Adrenal gland (tissue), 12 donors: ENCODE data around the gene ZRANB1. TPM values are rescaled to one million over a fixed set of nuclear protein-coding genes. Genes with fewer than 3 reads are reported as not detected.

Experiments
- DNase-seq, 7 donors: peaks; one replicate each; pipeline ENCODE4 v3.0.0-alpha.2; 2019 to 2020
- H3K27ac ChIP-seq, 5 donors: fragments of 200-600 bp; sonication (generic) in 4 of 5; 1 replicate in 3 of 5; 2 replicates in 2 of 5; pipeline versions ENCODE4 v1.5.1 to v1.8.0; 2016 to 2020; ENCODE audit warnings: mild to moderate bottlenecking in 1 of 5
- H3K27me3 ChIP-seq: fragments of 200-600 bp; 2 replicates; pipeline ENCODE4 v1.8.0; 2021
- H3K36me3 ChIP-seq, 2 donors: fragments of 200-600 bp; replicated peaks in 1 of 2; 1 replicate in 1 of 2; 2 replicates in 1 of 2; pipeline versions ENCODE4 v1.5.1 to v1.8.0; 2018 to 2022
- H3K4me1 ChIP-seq, 2 donors: fragments of 200-600 bp; replicated peaks in 1 of 2; 1 replicate in 1 of 2; 2 replicates in 1 of 2; pipeline versions ENCODE4 v1.5.1 to v1.8.0; 2018 to 2021
- H3K4me3 ChIP-seq, 4 donors: fragments of 200-600 bp; sonication (generic) in 3 of 4; one replicate each; pipeline ENCODE4 v1.5.1; 2016 to 2018
- H3K9me3 ChIP-seq, 3 donors: fragments of 200-600 bp; sonication (generic) in 1 of 3; replicated peaks in 1 of 3; 1 replicate in 2 of 3; 2 replicates in 1 of 3; pipeline versions ENCODE4 v1.5.1 to v1.8.0; 2016 to 2021
- CTCF ChIP-seq, 6 experiments: fragments of 450-650 bp in 4 of 6; fragments of 200-600 bp in 2 of 6; sonication (generic) in 1 of 6; IDR thresholded peaks; 1 replicate in 5 of 6; 2 replicates in 1 of 6; pipeline versions ENCODE4 v1.5.1 to v1.8.0; 2016 to 2021; ENCODE audit warnings: antibody characterized with exemption in 6 of 6, mild to moderate bottlenecking in 2 of 6, moderate library complexity in 1 of 6
- POLR2A ChIP-seq, 2 donors: fragments of 450-650 bp; IDR thresholded peaks; one replicate each; pipeline ENCODE4 v1.6.1; 2017; ENCODE audit warnings: antibody characterized with exemption in 2 of 2, mild to moderate bottlenecking in 2 of 2, moderate library complexity in 1 of 2
- WGBS, 4 donors: extraction: QIAGEN DNeasy Blood & Tissue Kit in 2 of 4; methylation state at CpG; one replicate each; pipeline versions ENCODE4 v1.1.5 to v1.1.7; 2013 to 2017; 5-methylcytosine and 5-hydroxymethylcytosine counted together
- intact Hi-C, 2 donors: fragments of 100-400 bp; cut with DNase I; formaldehyde crosslinking; loops; one replicate each; pipeline versions ENCODE4 v1.14.1 to v1.15.0; 2022 to 2023
- polyA plus RNA-seq, 3 donors: library from polyadenylated mRNA; stranded (reverse); fragments of 200-250 nt in 2 of 3; fragments of 350-450 nt in 1 of 3; fragmentation: Illumina TruSeq in 1 of 3; extraction: RNeasy Lipid Tissue Mini Kit (QIAGEN cat#74804) in 1 of 3; gene quantifications; one replicate each; pipeline ENCODE4 v1.2.3, GENCODE V29; 2013 to 2014
- total RNA-seq, 9 donors: library from RNA; depleted of rRNA in 4 of 9; stranded (reverse); fragments of >200 nt in 4 of 9; fragments of 120-200 nt in 1 of 9; fragmentation: NEBNext Ultra II Directional in 1 of 9; extraction: Animal tissue kit (Norgen Biotek cat#: 25700) in 1 of 9; gene quantifications; one replicate each; pipeline versions ENCODE4 v1.1.0 to v1.2.4, GENCODE V29; 2013 to 2023
- donor health status: healthy with polysubstance abuse.
- donor health status: Bipolar disorder and iron deficiency.
- donor health status: DM: yes; HTN: yes; CAD: no.
- donor health status: DM: no; HTN: no; CAD: no.
- donor health status: DM: no; HTN: no; CAD: no.
- donor health status: DM: yes; HTN: yes; CAD: no.

The ZRANB1 gene
- total and polyA plus RNA-seq, 12 donors = 20.2 to 64.7 (median 38.0) TPM

DNA sequence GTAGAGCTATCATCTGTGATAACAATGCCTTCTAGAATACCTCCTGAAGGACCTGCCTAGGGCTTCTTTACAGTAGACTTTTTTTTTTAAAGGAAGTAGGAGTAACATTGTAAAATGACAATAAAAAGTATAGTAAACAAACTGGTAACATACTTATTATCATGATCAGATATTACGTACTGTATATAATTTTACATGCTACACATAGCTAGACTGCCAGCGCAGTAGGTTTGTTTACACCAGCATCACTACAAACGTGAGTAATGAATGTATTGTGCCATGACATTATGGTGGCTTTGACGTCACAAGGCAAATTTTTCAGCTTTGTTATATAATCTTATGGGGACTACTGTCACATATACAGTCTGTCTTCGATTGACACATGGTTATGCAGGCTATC, 15.4 kb upstream of the ZRANB1 start:
- TF ChIP-seq POLR2A (IDR thresholded peaks at IDR 0.05) (no peak), CTCF (IDR thresholded peaks at IDR 0.05) (no peak)
- no peak for DNase-seq

DNA sequence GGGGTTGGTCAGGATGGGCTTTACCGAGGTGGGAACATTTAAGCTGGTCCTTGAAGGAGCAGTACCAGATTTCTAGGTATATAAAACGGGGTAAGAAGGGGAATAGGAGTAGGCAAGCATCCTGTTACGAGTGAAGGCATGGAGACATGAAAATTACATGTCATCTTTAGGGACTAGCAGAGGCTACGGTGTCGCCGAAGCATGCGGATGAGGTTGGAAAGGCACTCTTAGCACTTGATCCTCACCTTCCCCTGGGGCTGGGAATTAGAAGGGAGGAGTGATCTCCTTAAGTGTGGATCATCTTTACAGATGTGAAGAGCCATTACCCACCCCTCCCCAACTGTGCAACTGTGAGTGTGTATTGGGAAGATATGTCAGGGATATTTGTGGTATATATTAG, 13.8 kb upstream of the ZRANB1 start:
- TF ChIP-seq CTCF (IDR thresholded peaks at IDR 0.05) = no peak
- no peak for TF ChIP-seq POLR2A (IDR thresholded peaks at IDR 0.05)
- Histone ChIP-seq H3K36me3 (no peaks in the 10 kb centered on the region), H3K9me3 (no peaks in the 10 kb centered on the region), H3K4me1 (peaks cover 8 to 28% of the 10 kb centered on the region in 2 donors), H3K4me3 (no peak overlapping the region), H3K27me3 (no peaks in the 10 kb centered on the region), H3K27ac (no peak overlapping the region)
- no peak for DNase-seq
- intact Hi-C loops = loop anchor here in 1 of 2 donors (10.0 kb wide), 1 partner anchor 47 kb away; no protein-coding TSS in a partner anchor
- WGBS, 4 donors = 84 to 94% (median 89%) methylated on average over 7 of the region's 7 CpGs

More for the DNA sequence above, 15.4 kb upstream of the ZRANB1 start:
- Histone ChIP-seq H3K27ac (no peak overlapping the region), H3K9me3 (no peaks in the 10 kb centered on the region), H3K4me3 (no peak overlapping the region), H3K36me3 (peaks cover 0 to 4% of the 10 kb centered on the region in 2 donors), H3K27me3 (no peaks in the 10 kb centered on the region), H3K4me1 (peaks cover 8 to 31% of the 10 kb centered on the region in 2 donors)
- intact Hi-C loops = loop anchor here in 1 of 2 donors (10.0 kb wide), 1 partner anchor 48 kb away; no protein-coding TSS in a partner anchor
- 87 to 90% (median 88%) methylated on average over 5 of the region's 5 CpGs for WGBS, 4 donors

DNA sequence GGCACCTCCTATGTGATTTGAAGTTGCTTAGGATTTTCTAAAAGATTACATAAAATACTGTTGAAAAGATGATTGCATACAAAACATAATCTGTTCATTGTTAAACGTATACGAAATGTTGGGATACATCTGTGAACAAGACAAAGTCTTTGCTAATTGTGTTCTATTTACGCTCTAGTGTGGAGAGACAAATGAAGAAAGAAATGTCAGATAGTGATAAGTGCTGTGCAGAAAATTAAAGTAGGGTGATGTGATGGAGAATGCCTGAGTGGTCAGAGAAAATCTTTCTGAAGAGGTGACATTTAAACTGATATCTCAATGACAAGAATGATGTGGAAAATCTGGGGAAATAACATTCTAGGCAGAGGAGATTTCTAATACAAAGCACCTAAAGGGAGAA, 13.4 kb upstream of the ZRANB1 start:
- no peak for TF ChIP-seq POLR2A (IDR thresholded peaks at IDR 0.05)
- no peak for TF ChIP-seq CTCF (IDR thresholded peaks at IDR 0.05)
- peaks cover 8 to 28% of the 10 kb centered on the region in 2 donors for H3K4me1 ChIP-seq
- H3K36me3 ChIP-seq = no peaks in the 10 kb centered on the region
- no peaks in the 10 kb centered on the region for H3K27me3 ChIP-seq
- no peak for DNase-seq
- WGBS, 4 donors = 92 to 95% (median 94%) methylated on average over 3 of the region's 3 CpGs
- no peaks in the 10 kb centered on the region for H3K9me3 ChIP-seq
- H3K4me3 ChIP-seq = no peak overlapping the region
- intact Hi-C loops = loop anchor here in 1 of 2 donors (10.0 kb wide), 1 partner anchor 46 kb away; no protein-coding TSS in a partner anchor
- no peak overlapping the region for H3K27ac ChIP-seq

DNA sequence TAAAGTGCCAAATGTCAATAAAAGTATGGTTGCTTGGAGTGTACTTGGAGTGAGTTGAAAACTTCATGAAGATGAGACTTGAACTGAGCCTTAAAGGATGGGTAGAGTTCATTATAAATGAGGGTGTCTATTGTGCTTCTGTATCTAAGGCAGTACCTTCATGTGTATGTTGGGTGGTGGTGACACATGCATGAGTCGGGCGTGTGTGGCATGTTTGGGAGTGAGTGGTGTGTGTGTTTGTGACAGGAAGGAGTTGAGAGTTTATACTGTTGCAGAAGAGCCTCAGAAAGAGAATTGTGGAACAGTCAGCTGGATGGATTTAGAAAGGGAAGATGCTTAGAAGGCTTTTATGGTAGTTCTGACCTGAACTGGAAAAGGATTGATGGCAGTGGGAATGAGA, 6.0 kb upstream of the ZRANB1 start:
- Histone ChIP-seq H3K36me3 (no peaks in the 10 kb centered on the region), H3K27ac (no peak overlapping the region), H3K4me1 (peaks cover 5 to 35% of the 10 kb centered on the region in 2 donors), H3K27me3 (no peaks in the 10 kb centered on the region), H3K4me3 (no peak overlapping the region), H3K9me3 (no peaks in the 10 kb centered on the region)
- 88 to 98% (median 96%) methylated on average over 2 of the region's 2 CpGs for WGBS, 4 donors
- TF ChIP-seq POLR2A (IDR thresholded peaks at IDR 0.05) = no peak
- no peak for TF ChIP-seq CTCF (IDR thresholded peaks at IDR 0.05)
- DNase-seq = no peak
- intact Hi-C loops = no loop called here
